ENCODE data around the gene UBA52. TPM values are rescaled to one million over a fixed set of nuclear protein-coding genes. Genes with fewer than 3 reads are reported as not detected.

The UBA52 gene
- total RNA-seq, 1 experiment from 2014 or later: 1,361 TPM

DNA sequence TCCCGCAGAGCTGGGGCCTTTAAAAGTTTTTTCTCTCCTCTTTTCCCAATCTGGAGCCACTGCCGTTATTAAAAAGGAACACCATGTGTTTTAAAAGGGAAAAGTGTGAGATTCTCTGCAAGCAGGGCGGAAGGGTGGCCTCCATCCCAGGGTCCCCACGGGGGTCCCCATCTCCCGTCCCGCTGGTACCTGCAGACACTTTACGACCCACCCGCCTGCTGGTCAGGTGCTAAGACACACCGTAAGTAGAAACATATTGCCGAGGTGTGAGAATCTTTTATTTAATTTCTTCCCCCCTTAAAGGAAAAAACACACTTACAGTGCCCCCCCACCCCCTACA is 33.1 kb downstream of the UBA52 start (continued):
- TF ChIP-seq, protein P1, sequence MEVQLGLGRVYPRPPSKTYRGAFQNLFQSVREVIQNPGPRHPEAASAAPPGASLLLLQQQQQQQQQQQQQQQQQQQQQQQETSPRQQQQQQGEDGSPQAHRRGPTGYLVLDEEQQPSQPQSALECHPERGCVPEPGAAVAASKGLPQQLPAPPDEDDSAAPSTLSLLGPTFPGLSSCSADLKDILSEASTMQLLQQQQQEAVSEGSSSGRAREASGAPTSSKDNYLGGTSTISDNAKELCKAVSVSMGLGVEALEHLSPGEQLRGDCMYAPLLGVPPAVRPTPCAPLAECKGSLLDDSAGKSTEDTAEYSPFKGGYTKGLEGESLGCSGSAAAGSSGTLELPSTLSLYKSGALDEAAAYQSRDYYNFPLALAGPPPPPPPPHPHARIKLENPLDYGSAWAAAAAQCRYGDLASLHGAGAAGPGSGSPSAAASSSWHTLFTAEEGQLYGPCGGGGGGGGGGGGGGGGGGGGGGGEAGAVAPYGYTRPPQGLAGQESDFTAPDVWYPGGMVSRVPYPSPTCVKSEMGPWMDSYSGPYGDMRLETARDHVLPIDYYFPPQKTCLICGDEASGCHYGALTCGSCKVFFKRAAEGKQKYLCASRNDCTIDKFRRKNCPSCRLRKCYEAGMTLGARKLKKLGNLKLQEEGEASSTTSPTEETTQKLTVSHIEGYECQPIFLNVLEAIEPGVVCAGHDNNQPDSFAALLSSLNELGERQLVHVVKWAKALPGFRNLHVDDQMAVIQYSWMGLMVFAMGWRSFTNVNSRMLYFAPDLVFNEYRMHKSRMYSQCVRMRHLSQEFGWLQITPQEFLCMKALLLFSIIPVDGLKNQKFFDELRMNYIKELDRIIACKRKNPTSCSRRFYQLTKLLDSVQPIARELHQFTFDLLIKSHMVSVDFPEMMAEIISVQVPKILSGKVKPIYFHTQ (CRISPR knock-in tag; IDR thresholded peaks at IDR 0.05): no peak
- no peak for TF ChIP-seq TEAD1 (CRISPR knock-in tag; IDR thresholded peaks at IDR 0.05)
- no peak for TF ChIP-seq NFYB (CRISPR knock-in tag; conservative IDR thresholded peaks at IDR 0.05; ENCODE audit: low read depth)

DNA sequence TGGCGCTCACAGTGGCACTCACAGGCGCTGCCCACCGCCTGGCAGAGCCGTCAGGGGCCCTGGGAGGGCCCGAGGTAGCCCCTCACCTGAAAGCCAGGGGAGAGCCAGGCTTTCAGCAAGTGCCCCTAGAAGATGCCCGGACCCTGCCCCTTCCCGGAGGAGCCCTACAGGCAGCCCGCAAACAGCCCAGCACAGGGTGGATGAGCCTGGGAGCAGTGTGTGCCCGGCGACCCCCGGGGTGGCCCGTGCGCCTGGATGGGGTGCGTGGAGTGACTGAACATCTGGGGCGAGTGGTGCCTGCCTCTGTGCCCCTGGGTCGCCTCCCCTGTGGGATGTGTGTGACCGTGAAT is 33.5 kb downstream of the UBA52 start:
- ChIA-PET POLR2A (interaction anchor here (0.6 to 1.0 kb wide), 4 partner anchors 14 to 95 kb away, joined by 3 to 10 read pairs (median 4); no protein-coding TSS in a partner anchor), CTCF (interaction anchor here (2.3 to 2.5 kb wide), 2 partner anchors 12 to 15 kb away, joined by 21 to 29 read pairs; partner anchors contain the start of gene REX1BD)
- Mint-ChIP-seq H3K9me3 (no peaks in the 10 kb centered on the region), H3K27me3 (ENCODE audit: low read depth) (peaks cover 88% of the 10 kb centered on the region), H3K36me3 (no peaks in the 10 kb centered on the region), H3K4me1 (peaks cover 45% of the 10 kb centered on the region), H3K4me3 (peak overlapping the region; percentile 70), H3K27ac (no peak overlapping the region; the same call in 1 of the 2 replicates)
- ATAC-seq (no peak), DNase-seq (ENCODE audit: low spot score) (no peak)
- TF ChIP-seq, protein P2, sequence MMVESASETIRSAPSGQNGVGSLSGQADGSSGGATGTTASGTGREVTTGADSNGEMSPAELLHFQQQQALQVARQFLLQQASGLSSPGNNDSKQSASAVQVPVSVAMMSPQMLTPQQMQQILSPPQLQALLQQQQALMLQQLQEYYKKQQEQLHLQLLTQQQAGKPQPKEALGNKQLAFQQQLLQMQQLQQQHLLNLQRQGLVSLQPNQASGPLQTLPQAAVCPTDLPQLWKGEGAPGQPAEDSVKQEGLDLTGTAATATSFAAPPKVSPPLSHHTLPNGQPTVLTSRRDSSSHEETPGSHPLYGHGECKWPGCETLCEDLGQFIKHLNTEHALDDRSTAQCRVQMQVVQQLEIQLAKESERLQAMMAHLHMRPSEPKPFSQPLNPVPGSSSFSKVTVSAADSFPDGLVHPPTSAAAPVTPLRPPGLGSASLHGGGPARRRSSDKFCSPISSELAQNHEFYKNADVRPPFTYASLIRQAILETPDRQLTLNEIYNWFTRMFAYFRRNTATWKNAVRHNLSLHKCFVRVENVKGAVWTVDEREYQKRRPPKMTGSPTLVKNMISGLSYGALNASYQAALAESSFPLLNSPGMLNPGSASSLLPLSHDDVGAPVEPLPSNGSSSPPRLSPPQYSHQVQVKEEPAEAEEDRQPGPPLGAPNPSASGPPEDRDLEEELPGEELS (CRISPR knock-in tag; IDR thresholded peaks at IDR 0.05): no peak
- TF ChIP-seq ATF1 (CRISPR knock-in tag; IDR thresholded peaks at IDR 0.05) (no peak), ZNF671 (CRISPR knock-in tag; IDR thresholded peaks at IDR 0.05) (no peak), ZNF263 (CRISPR knock-in tag; IDR thresholded peaks at IDR 0.05; ENCODE audit: low read depth) (no peak), TCF7 (CRISPR knock-in tag; IDR thresholded peaks at IDR 0.05; ENCODE audit: low read depth) (no peak), ZNF232 (CRISPR knock-in tag; IDR thresholded peaks at IDR 0.05) (no peak), ZBTB21 (CRISPR knock-in tag; IDR thresholded peaks at IDR 0.05; ENCODE audit: borderline replicate concordance) (no peak), ZNF416 (CRISPR knock-in tag; IDR thresholded peaks at IDR 0.05) (no peak)
- TF ChIP-seq, protein P3, sequence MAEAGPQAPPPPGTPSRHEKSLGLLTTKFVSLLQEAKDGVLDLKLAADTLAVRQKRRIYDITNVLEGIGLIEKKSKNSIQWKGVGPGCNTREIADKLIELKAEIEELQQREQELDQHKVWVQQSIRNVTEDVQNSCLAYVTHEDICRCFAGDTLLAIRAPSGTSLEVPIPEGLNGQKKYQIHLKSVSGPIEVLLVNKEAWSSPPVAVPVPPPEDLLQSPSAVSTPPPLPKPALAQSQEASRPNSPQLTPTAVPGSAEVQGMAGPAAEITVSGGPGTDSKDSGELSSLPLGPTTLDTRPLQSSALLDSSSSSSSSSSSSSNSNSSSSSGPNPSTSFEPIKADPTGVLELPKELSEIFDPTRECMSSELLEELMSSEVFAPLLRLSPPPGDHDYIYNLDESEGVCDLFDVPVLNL (CRISPR knock-in tag; IDR thresholded peaks at IDR 0.05; ENCODE audit: borderline replicate concordance, low read depth): no peak
- TF ChIP-seq, protein P4, sequence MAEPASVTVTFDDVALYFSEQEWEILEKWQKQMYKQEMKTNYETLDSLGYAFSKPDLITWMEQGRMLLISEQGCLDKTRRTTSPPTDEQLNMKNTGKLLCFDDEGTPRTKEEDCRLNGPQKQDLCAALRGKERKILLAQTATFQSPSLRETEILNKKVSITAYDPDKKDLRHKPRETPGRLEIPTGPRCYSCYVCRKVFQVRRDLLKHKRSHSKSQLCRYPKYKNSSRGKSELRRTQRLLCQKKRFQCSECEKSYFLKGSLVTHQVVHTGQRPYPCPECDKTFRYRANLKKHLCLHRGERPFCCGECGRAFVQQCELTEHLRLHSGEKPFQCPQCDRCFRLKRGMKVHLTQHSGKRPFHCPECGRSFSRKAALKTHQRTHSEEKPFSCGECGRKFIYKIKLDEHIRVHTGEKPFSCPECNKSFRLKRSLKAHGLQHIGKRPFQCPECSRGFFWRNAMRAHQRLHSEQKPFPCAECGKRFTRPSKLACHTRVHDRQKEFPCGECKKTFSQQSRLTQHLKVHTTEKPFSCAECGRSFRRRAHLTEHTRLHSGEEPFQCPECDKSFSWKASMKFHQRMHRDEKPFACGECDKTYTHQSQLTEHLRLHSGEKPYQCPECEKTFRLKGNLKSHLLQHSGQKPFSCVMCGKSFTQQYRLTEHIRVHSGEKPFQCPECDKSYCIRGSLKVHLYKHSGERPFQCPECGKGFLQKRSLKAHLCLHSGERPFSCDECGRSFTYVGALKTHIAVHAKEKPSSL (CRISPR knock-in tag; conservative IDR thresholded peaks at IDR 0.05): no peak
- TF ChIP-seq, protein P5, sequence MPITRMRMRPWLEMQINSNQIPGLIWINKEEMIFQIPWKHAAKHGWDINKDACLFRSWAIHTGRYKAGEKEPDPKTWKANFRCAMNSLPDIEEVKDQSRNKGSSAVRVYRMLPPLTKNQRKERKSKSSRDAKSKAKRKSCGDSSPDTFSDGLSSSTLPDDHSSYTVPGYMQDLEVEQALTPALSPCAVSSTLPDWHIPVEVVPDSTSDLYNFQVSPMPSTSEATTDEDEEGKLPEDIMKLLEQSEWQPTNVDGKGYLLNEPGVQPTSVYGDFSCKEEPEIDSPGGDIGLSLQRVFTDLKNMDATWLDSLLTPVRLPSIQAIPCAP (CRISPR knock-in tag; IDR thresholded peaks at IDR 0.05): no peak
- TF ChIP-seq, protein P6, sequence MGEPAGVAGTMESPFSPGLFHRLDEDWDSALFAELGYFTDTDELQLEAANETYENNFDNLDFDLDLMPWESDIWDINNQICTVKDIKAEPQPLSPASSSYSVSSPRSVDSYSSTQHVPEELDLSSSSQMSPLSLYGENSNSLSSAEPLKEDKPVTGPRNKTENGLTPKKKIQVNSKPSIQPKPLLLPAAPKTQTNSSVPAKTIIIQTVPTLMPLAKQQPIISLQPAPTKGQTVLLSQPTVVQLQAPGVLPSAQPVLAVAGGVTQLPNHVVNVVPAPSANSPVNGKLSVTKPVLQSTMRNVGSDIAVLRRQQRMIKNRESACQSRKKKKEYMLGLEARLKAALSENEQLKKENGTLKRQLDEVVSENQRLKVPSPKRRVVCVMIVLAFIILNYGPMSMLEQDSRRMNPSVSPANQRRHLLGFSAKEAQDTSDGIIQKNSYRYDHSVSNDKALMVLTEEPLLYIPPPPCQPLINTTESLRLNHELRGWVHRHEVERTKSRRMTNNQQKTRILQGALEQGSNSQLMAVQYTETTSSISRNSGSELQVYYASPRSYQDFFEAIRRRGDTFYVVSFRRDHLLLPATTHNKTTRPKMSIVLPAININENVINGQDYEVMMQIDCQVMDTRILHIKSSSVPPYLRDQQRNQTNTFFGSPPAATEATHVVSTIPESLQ (CRISPR knock-in tag; IDR thresholded peaks at IDR 0.05): no peak

All from WTC11 (cell line).